C4-2B (cell line): Measurements from ENCODE around the gene TPX2.

ENCODE experiments used
- CTCF ChIP-seq: fragments of 450-650 bp; conservative IDR thresholded peaks from 2 replicates; pipeline ENCODE4 v1.5.1; 2017; ENCODE audit warnings: mild to moderate bottlenecking
- ZFX ChIP-seq: fragments of 450-650 bp; IDR thresholded peaks from 2 replicates; pipeline ENCODE4 v1.6.1; 2017

GRCh38 chr20:31740208-31740607 is 1.1 kb downstream of the TPX2 start:
- TF ChIP-seq CTCF (no peak), ZFX (no peak)
